Suprapubic skin (tissue), 4 donors: ENCODE results near the gene AP3D1. TPM values are rescaled to one million over a fixed set of nuclear protein-coding genes. Genes with fewer than 3 reads are reported as not detected.
A peak's percentile ranks its signal among the peaks of the same experiment; 100 is the strongest.

Source experiments
- DNase-seq, 2 donors: peaks; one replicate each; pipeline ENCODE4 v3.0.0-alpha.2; 2019; ENCODE audit warnings: low spot score in 2 of 2
- H3K27ac ChIP-seq: fragments of 200-600 bp; sonication (generic); one replicate; pipeline ENCODE4 v1.5.1; 2019
- H3K27me3 ChIP-seq: fragments of 200-600 bp; sonication (generic); one replicate; pipeline ENCODE4 v1.5.1; 2019
- H3K36me3 ChIP-seq: fragments of 200-600 bp; sonication (generic); one replicate; pipeline ENCODE4 v1.5.1; 2019
- H3K4me1 ChIP-seq: fragments of 200-600 bp; sonication (generic); one replicate; pipeline ENCODE4 v1.5.1; 2019
- H3K4me3 ChIP-seq: fragments of 200-600 bp; sonication (generic); one replicate; pipeline ENCODE4 v1.5.1; 2019; ENCODE audit warnings: mild to moderate bottlenecking
- H3K9me3 ChIP-seq: fragments of 200-600 bp; sonication (generic); one replicate; pipeline ENCODE4 v1.5.1; 2019
- CTCF ChIP-seq, 2 donors: fragments of 200-600 bp in 1 of 2; fragments of 450-650 bp in 1 of 2; sonication (generic) in 1 of 2; IDR thresholded peaks; one replicate each; pipeline ENCODE4 v1.5.1; 2016 to 2019; ENCODE audit warnings: antibody characterized with exemption in 2 of 2, mild to moderate bottlenecking in 1 of 2, moderate library complexity in 1 of 2
- EP300 ChIP-seq: sonication (generic); formaldehyde crosslinking; IDR thresholded peaks from one replicate; pipeline ENCODE4 v1.6.1; 2017; ENCODE audit warnings: antibody characterized with exemption
- POLR2A ChIP-seq, 2 donors: fragments of 450-650 bp; IDR thresholded peaks; one replicate each; pipeline ENCODE4 v1.6.1; 2017; ENCODE audit warnings: antibody characterized with exemption in 2 of 2, mild to moderate bottlenecking in 2 of 2, moderate library complexity in 2 of 2
- POLR2AphosphoS5 ChIP-seq, 3 donors: sonication (generic); formaldehyde crosslinking; IDR thresholded peaks; one replicate each; pipeline ENCODE4 v1.6.1; 2017; ENCODE audit warnings: antibody characterized with exemption in 3 of 3
- WGBS: methylation state at CpG from one replicate; pipeline ENCODE4 v1.1.5; 2018; 5-methylcytosine and 5-hydroxymethylcytosine counted together
- total RNA-seq, 4 donors: library from RNA; depleted of rRNA; stranded (reverse); fragments of >200 nt; gene quantifications; one replicate each; pipeline ENCODE4 v1.1.0, GENCODE V29; 2016

The AP3D1 gene
- total RNA-seq, 4 donors from 2014 or later = 65.4 to 99.4 (median 85.4) TPM

- Histone ChIP-seq H3K4me3 (no peak overlapping the region), H3K4me1 (peaks cover 27% of the 10 kb centered on the region), H3K27me3 (no peaks in the 10 kb centered on the region), H3K9me3 (no peaks in the 10 kb centered on the region), H3K27ac (peak overlapping the region; percentile 22), H3K36me3 (no peaks in the 10 kb centered on the region)
- WGBS = 68% methylated on average over 10 of the region's 10 CpGs
- DNase-seq = no peak
- no peak for TF ChIP-seq EP300
- no peak for TF ChIP-seq CTCF (IDR thresholded peaks at IDR 0.05)
- no peak for TF ChIP-seq POLR2AphosphoS5 (IDR thresholded peaks at IDR 0.05)
- TF ChIP-seq POLR2A (IDR thresholded peaks at IDR 0.05) = no peak
Observed at GRCh38 chr19:2154587-2155075, 3.3 kb upstream of the AP3D1 start.

GRCh38 chr19:2150794-2151338 is 500 bp downstream of the AP3D1 start:
- WGBS = no CpG with 5 or more reads among the region's 36 CpGs
- peaks cover 41% of the 10 kb centered on the region for H3K4me1 ChIP-seq
- DNase-seq = no peak
- H3K27ac ChIP-seq = peak overlapping the region; percentile 91
- peak overlapping the region; percentile 98 for H3K4me3 ChIP-seq
- H3K27me3 ChIP-seq = no peaks in the 10 kb centered on the region
- no peaks in the 10 kb centered on the region for H3K9me3 ChIP-seq
- TF ChIP-seq EP300 (no peak), POLR2A (IDR thresholded peaks at IDR 0.05) (no peak), CTCF (IDR thresholded peaks at IDR 0.05) (no peak), POLR2AphosphoS5 (IDR thresholded peaks at IDR 0.05) (no peak)
- no peaks in the 10 kb centered on the region for H3K36me3 ChIP-seq

- 27% methylated on average over 16 of the region's 30 CpGs for WGBS
- H3K36me3 ChIP-seq = peaks cover 6% of the 10 kb centered on the region
- no peaks in the 10 kb centered on the region for H3K9me3 ChIP-seq
- H3K27me3 ChIP-seq = no peaks in the 10 kb centered on the region
- peaks cover 44% of the 10 kb centered on the region for H3K4me1 ChIP-seq
- H3K27ac ChIP-seq = peak overlapping the region; percentile 91
- TF ChIP-seq EP300 = no peak
- no peak for TF ChIP-seq CTCF (IDR thresholded peaks at IDR 0.05)
- no peak for DNase-seq
- H3K4me3 ChIP-seq = peak overlapping the region; percentile 98
Observed at GRCh38 chr19:2149980-2150793, 1.2 kb downstream of the AP3D1 start.

GRCh38 chr19:2148482-2149135 is 2.8 kb downstream of the AP3D1 start:
- TF ChIP-seq POLR2AphosphoS5 (IDR thresholded peaks at IDR 0.05) (no peak), POLR2A (IDR thresholded peaks at IDR 0.05) (no peak)
- Histone ChIP-seq H3K27ac (no peak overlapping the region), H3K9me3 (no peaks in the 10 kb centered on the region), H3K4me3 (no peak overlapping the region), H3K27me3 (no peaks in the 10 kb centered on the region), H3K4me1 (peaks cover 36% of the 10 kb centered on the region), H3K36me3 (peaks cover 9% of the 10 kb centered on the region)
- 79% methylated on average over 16 of the region's 16 CpGs for WGBS
- no peak for DNase-seq

- H3K9me3 ChIP-seq = no peaks in the 10 kb centered on the region
- H3K27ac ChIP-seq = no peak overlapping the region
- H3K36me3 ChIP-seq = peaks cover 9% of the 10 kb centered on the region
- 77% methylated on average over 15 of the region's 16 CpGs for WGBS
- no peak overlapping the region for H3K4me3 ChIP-seq
- no peak for TF ChIP-seq POLR2A (IDR thresholded peaks at IDR 0.05)
- peaks cover 31% of the 10 kb centered on the region for H3K4me1 ChIP-seq
- no peak for DNase-seq
- no peaks in the 10 kb centered on the region for H3K27me3 ChIP-seq
Observed at GRCh38 chr19:2145831-2146241, 5.5 kb downstream of the AP3D1 start.

- peaks cover 21% of the 10 kb centered on the region for H3K36me3 ChIP-seq
- 88% methylated on average over 7 of the region's 15 CpGs for WGBS
- TF ChIP-seq POLR2AphosphoS5 (IDR thresholded peaks at IDR 0.05) (no peak), EP300 (no peak), POLR2A (IDR thresholded peaks at IDR 0.05) (no peak), CTCF (IDR thresholded peaks at IDR 0.05) (no peak)
- no peak overlapping the region for H3K4me3 ChIP-seq
- H3K27ac ChIP-seq = no peak overlapping the region
- DNase-seq = no peak
- H3K4me1 ChIP-seq = peaks cover 17% of the 10 kb centered on the region
- no peaks in the 10 kb centered on the region for H3K9me3 ChIP-seq
- H3K27me3 ChIP-seq = no peaks in the 10 kb centered on the region
Observed at GRCh38 chr19:2144190-2144589, 7.2 kb downstream of the AP3D1 start.
